Psoas muscle (tissue), 8 donors: ENCODE measurements around the gene GOSR1. TPM values are rescaled to one million over a fixed set of nuclear protein-coding genes. Genes with fewer than 3 reads are reported as not detected.

Experiments used
- ATAC-seq, 4 donors: fragments of 200-7000 bp; cut with Tn5 transposase; one replicate each; pipeline ENCODE4 v1.9.1; 2020; ENCODE audit warnings: moderate library complexity in 3 of 4, mild to moderate bottlenecking in 2 of 4
- DNase-seq, 2 donors: peaks; one replicate each; pipeline ENCODE4 v3.0.0-alpha.2; 2020
- H3K27ac ChIP-seq: fragments of 200-600 bp; one replicate; pipeline ENCODE4 v1.8.0; 2022
- H3K27me3 ChIP-seq, 3 donors: fragments of 200-600 bp in 1 of 3; one replicate each; pipeline versions ENCODE4 v1.6.1 to v1.8.0; 2013 to 2022; ENCODE audit warnings: low read length in 2 of 3, mild to moderate bottlenecking in 2 of 3, moderate library complexity in 1 of 3; ENCODE audit not compliant: insufficient read depth in 3 of 3
- H3K36me3 ChIP-seq, 2 donors: fragments of 200-600 bp in 1 of 2; one replicate each; pipeline versions ENCODE4 v1.6.1 to v1.8.0; 2013 to 2022; ENCODE audit warnings: low read depth in 1 of 2, mild to moderate bottlenecking in 1 of 2, moderate library complexity in 1 of 2; ENCODE audit not compliant: insufficient read depth in 1 of 2
- H3K4me1 ChIP-seq: fragments of 200-600 bp; one replicate; pipeline ENCODE4 v1.8.0; 2022
- H3K4me3 ChIP-seq: fragments of 200-600 bp; one replicate; pipeline ENCODE4 v1.8.0; 2022; ENCODE audit warnings: mild to moderate bottlenecking
- H3K9me3 ChIP-seq: fragments of 200-600 bp; one replicate; pipeline ENCODE4 v1.8.0; 2022
- CTCF ChIP-seq: fragments of 200-600 bp; IDR thresholded peaks from one replicate; pipeline ENCODE4 v1.8.0; 2022; ENCODE audit warnings: antibody characterized with exemption
- WGBS, 3 donors: extraction: QIAGEN DNeasy Blood & Tissue Kit; methylation state at CpG; one replicate each; pipeline versions ENCODE4 v1.1.6 to v1.1.7; 2013; 5-methylcytosine and 5-hydroxymethylcytosine counted together
- intact Hi-C, 2 donors: fragments of 100-400 bp; cut with DNase I; formaldehyde crosslinking; loops; one replicate each; pipeline versions ENCODE4 v1.11.0 to v1.14.2; 2022
- polyA plus RNA-seq, 3 donors: library from polyadenylated mRNA; stranded (reverse); fragments of 200-250 nt; gene quantifications; one replicate each; pipeline ENCODE4 v1.2.3, GENCODE V29; 2013
- total RNA-seq, 4 donors: library from RNA; stranded (reverse); fragmentation: NEBNext Ultra II Directional in 2 of 4; extraction: Animal tissue kit (Norgen Biotek cat#: 25700) in 2 of 4; gene quantifications; one replicate each; pipeline versions ENCODE4 v1.2.1 to v1.2.4, GENCODE V29; 2021 to 2023
- donor health status: healthy with polysubstance abuse.
- donor health status: DM: no; HTN: no; CAD: no; lungs with moderate emphysema.
- donor health status: Bipolar disorder and iron deficiency.
- donor health status: healthy.
- donor health status: DM: yes; HTN: yes; CAD: no.
- donor health status: DM: no; HTN: no; CAD: no.
- donor health status: DM: no; HTN: no; CAD: no.
- donor health status: DM: yes; HTN: yes; CAD: no.

The GOSR1 gene
- total and polyA plus RNA-seq, 7 donors = 10.0 to 38.2 (median 26.8) TPM

GRCh38 chr17:30475206-30475605, 2.0 kb upstream of the GOSR1 start:
- Histone ChIP-seq H3K9me3 (no peaks in the 10 kb centered on the region), H3K36me3 (peaks cover 0 to 14% of the 10 kb centered on the region in 2 donors), H3K27ac (no peak overlapping the region), H3K4me3 (no peak overlapping the region), H3K27me3 (peaks cover 0 to 2% (median 0%) of the 10 kb centered on the region in 3 donors), H3K4me1 (peaks cover 21% of the 10 kb centered on the region)
- intact Hi-C loops = no loop called here
- no peak for TF ChIP-seq CTCF
- no peak for ATAC-seq
- no peak for DNase-seq
- 87 to 92% (median 92%) methylated on average over 2 of the region's 2 CpGs for WGBS, 3 donors

DNA sequence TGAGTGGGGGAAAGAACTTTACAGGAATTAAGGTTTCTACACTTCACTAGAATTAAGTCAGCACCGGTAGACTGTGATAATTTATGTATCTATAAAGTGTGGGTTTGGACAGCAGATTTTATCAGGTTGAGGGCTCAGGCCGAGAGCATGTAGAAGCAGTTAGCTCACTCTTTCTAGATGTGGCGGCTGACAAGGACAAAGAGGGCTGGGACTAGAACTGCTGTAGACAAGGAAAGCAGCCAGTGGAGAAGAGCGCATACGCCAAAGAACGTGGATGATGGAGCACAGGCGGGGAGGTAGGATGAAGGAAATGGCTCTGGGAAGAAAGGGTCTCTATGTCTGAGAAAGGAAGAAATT, 504 bp upstream of the GOSR1 start:
- 17 to 28% (median 22%) methylated on average over 7 of the region's 7 CpGs for WGBS, 3 donors
- peak overlapping the region; percentile 94 for H3K27ac ChIP-seq
- DNase-seq = no peak

DNA sequence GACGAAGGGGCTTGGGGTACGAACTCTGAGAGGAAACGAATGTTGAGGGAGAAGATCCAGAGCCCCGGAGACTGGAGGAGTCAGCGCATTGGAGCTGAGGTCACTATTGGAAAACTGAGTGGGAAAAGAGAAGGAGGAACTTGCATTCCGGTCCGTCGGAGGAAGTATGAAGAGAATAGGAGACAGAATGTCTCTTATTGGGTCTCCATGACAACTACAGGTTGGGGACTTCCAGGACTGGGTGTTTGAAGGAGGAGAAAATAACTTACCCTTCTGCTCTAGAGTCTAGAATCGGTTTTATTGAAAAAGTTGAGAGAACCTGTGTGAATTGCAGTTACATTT, 537 bp downstream of the GOSR1 start:
- intact Hi-C loops = loop anchor here in 1 of 2 donors (2.0 kb wide), 1 partner anchor 123 kb away; no protein-coding TSS in a partner anchor
- peak overlapping the region; percentile 75 for H3K4me3 ChIP-seq
- ATAC-seq (peak in 3 of 4 donors; percentile 11 to 32 (median 13)), DNase-seq (no peak)
- WGBS, 3 donors = 0 to 1% (median 0%) methylated on average over 9 of the region's 9 CpGs
- no peak for TF ChIP-seq CTCF
- no peaks in the 10 kb centered on the region for H3K27me3 ChIP-seq
- peaks cover 0 to 40% of the 10 kb centered on the region in 2 donors for H3K36me3 ChIP-seq
- no peaks in the 10 kb centered on the region for H3K9me3 ChIP-seq
- H3K4me1 ChIP-seq = peaks cover 25% of the 10 kb centered on the region
- H3K27ac ChIP-seq = peak overlapping the region; percentile 94

More for the DNA sequence above, 504 bp upstream of the GOSR1 start:
- Histone ChIP-seq H3K4me3 (peak overlapping the region; percentile 75), H3K36me3 (peaks cover 0 to 29% of the 10 kb centered on the region in 2 donors), H3K9me3 (no peaks in the 10 kb centered on the region), H3K27me3 (peaks cover 0 to 2% (median 0%) of the 10 kb centered on the region in 3 donors), H3K4me1 (peaks cover 21% of the 10 kb centered on the region)
- intact Hi-C loops = loop anchor here in 1 of 2 donors (2.0 kb wide), 1 partner anchor 124 kb away; no protein-coding TSS in a partner anchor
- ATAC-seq = peak; percentile 33 to 49 (median 37)
- TF ChIP-seq CTCF = no peak

- TF ChIP-seq CTCF = no peak
- DNase-seq (no peak), ATAC-seq (peak in 1 of 4 donors; percentile 54)
- no peak overlapping the region for H3K4me3 ChIP-seq
- H3K36me3 ChIP-seq = peaks cover 0 to 88% of the 10 kb centered on the region in 2 donors
- H3K9me3 ChIP-seq = no peaks in the 10 kb centered on the region
- peaks cover 16% of the 10 kb centered on the region for H3K4me1 ChIP-seq
- no peaks in the 10 kb centered on the region for H3K27me3 ChIP-seq
- peak overlapping the region; percentile 57 for H3K27ac ChIP-seq
- intact Hi-C loops = no loop called here
These were observed 5.3 kb downstream of the GOSR1 start for GRCh38 chr17:30482555-30482954.

DNA sequence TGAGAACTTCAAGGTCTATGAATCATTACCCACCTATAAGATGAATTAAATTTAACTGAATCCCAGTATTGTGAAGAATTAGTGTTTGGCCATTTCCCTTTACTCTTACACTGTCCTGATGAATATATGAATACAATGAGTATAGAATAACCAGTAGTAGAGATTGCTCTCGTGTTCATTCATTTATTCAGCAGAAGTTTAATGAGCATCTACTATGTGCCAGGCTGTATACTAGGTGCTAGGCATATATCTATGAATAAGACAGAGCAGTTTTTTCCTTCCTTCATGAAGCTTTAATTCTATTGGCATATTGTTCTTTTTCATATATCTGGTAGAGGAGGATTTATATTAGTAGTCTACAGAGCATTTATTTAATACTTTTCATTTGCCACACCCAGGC, 6.0 kb downstream of the GOSR1 start:
- Histone ChIP-seq H3K27me3 (no peaks in the 10 kb centered on the region), H3K9me3 (no peaks in the 10 kb centered on the region), H3K4me3 (no peak overlapping the region), H3K27ac (peak overlapping the region; percentile 57), H3K36me3 (peaks cover 0 to 94% of the 10 kb centered on the region in 2 donors), H3K4me1 (peaks cover 13% of the 10 kb centered on the region)
- no peak for DNase-seq
- intact Hi-C loops = no loop called here
- ATAC-seq = no peak
- 88 to 100% (median 94%) methylated on average over 1 of the region's 1 CpG for WGBS, 3 donors
- no peak for TF ChIP-seq CTCF
